OCI-LY3 (cell line): Measurements from ENCODE around the gene SOHLH2.

Experiments used
- EZH2phosphoT487 ChIP-seq: fragments of 200-600 bp; shearing (Covaris generic); IDR thresholded peaks from 2 replicates; pipeline ENCODE4 v1.6.1; 2018; ENCODE audit warnings: antibody characterized with exemption, mixed run types, low read depth
- TF ChIP-seq, protein P1 (sequence below): fragments of 200-600, 300-600 bp; sonication (generic); IDR thresholded peaks from 2 replicates; pipeline ENCODE4 v1.5.1; 2014; ENCODE audit warnings: antibody characterized with exemption, low read length, low read depth

DNA sequence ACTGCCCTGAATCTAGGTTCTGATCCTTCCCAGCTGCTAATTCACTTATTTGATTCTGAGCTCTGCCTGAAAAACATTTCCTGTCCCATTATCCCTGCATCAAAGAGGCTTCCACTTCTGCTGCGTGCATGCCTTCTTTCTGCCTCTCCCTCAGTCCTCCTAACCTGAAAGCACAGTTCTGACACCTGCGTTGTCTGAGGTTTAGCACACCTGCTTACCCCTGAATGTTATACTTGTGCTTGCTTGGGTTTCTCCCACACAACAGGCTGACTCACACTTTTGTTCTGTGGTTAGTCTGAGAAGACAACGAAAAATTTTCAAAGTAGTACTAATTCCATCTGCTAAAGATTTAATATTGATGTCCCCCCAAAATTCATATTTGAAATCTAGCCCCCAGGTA lies 3.1 kb upstream of the SOHLH2 start:
- TF ChIP-seq, protein P1, sequence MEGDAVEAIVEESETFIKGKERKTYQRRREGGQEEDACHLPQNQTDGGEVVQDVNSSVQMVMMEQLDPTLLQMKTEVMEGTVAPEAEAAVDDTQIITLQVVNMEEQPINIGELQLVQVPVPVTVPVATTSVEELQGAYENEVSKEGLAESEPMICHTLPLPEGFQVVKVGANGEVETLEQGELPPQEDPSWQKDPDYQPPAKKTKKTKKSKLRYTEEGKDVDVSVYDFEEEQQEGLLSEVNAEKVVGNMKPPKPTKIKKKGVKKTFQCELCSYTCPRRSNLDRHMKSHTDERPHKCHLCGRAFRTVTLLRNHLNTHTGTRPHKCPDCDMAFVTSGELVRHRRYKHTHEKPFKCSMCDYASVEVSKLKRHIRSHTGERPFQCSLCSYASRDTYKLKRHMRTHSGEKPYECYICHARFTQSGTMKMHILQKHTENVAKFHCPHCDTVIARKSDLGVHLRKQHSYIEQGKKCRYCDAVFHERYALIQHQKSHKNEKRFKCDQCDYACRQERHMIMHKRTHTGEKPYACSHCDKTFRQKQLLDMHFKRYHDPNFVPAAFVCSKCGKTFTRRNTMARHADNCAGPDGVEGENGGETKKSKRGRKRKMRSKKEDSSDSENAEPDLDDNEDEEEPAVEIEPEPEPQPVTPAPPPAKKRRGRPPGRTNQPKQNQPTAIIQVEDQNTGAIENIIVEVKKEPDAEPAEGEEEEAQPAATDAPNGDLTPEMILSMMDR: no peak
- no peak for TF ChIP-seq EZH2phosphoT487
